Sigmoid colon (tissue), 4 donors: ENCODE data around the gene NAAA.
"Not testable (repeated sequence)": the region's sequence is repeated elsewhere in the genome, so short reads cannot be mapped to it uniquely, and the experiment has no call there.

Source experiments
- EP300 ChIP-seq, 4 donors: sonication (generic); formaldehyde crosslinking; IDR thresholded peaks; one replicate each; pipeline ENCODE4 v1.6.1; 2017; ENCODE audit warnings: antibody characterized with exemption in 4 of 4
- POLR2A ChIP-seq, 2 donors: fragments of 450-650 bp; IDR thresholded peaks; one replicate each; pipeline ENCODE4 v1.6.1; 2016; ENCODE audit warnings: antibody characterized with exemption in 2 of 2, mild to moderate bottlenecking in 2 of 2, moderate library complexity in 2 of 2
- POLR2AphosphoS5 ChIP-seq, 4 donors: sonication (generic); formaldehyde crosslinking; IDR thresholded peaks; one replicate each; pipeline ENCODE4 v1.6.1; 2017; ENCODE audit warnings: antibody characterized with exemption in 4 of 4
- TF ChIP-seq, protein P1 (sequence below), 4 experiments: fragments of 450-650 bp in 3 of 4; fragments of 200-600 bp in 1 of 4; IDR thresholded peaks; one replicate each; pipeline ENCODE4 v1.5.1; 2016 to 2019; ENCODE audit warnings: antibody characterized with exemption in 4 of 4, mild to moderate bottlenecking in 3 of 4, moderate library complexity in 2 of 4

DNA sequence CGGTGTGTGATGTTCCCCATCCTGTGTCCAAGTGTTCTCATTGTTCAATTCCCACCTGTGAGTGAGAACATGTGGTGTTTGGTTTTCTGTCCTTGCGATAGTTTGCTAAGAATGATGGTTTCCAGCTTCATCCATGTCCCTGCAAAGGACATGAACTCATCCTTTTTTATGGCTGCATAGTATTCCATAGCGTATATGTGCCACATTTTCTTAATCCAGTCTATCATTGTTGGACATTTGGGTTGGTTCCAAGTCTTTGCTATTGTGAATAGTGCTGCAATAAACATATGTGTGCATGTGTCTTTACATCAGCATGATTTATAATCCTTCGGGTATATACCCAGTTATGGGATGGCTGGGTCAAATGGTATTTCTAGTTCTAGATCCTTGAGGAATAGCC lies 21.3 kb upstream of the NAAA start:
- TF ChIP-seq, protein P1, sequence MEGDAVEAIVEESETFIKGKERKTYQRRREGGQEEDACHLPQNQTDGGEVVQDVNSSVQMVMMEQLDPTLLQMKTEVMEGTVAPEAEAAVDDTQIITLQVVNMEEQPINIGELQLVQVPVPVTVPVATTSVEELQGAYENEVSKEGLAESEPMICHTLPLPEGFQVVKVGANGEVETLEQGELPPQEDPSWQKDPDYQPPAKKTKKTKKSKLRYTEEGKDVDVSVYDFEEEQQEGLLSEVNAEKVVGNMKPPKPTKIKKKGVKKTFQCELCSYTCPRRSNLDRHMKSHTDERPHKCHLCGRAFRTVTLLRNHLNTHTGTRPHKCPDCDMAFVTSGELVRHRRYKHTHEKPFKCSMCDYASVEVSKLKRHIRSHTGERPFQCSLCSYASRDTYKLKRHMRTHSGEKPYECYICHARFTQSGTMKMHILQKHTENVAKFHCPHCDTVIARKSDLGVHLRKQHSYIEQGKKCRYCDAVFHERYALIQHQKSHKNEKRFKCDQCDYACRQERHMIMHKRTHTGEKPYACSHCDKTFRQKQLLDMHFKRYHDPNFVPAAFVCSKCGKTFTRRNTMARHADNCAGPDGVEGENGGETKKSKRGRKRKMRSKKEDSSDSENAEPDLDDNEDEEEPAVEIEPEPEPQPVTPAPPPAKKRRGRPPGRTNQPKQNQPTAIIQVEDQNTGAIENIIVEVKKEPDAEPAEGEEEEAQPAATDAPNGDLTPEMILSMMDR (IDR thresholded peaks at IDR 0.05): not testable (repeated sequence)
- TF ChIP-seq POLR2A, EP300, POLR2AphosphoS5 (IDR thresholded peaks at IDR 0.05): not testable (repeated sequence)
